Effector memory CD8-positive, alpha-beta T cell (primary cell): ENCODE measurements around the gene CELF4.

ENCODE experiments used
- ATAC-seq: fragments of 150-1000 bp; cut with Tn5 transposase; replicated peaks from 2 replicates; pipeline ENCODE4 v1.10.0; 2021; ENCODE audit warnings: mild to moderate bottlenecking, moderate library complexity
- DNase-seq, 3 experiments: peaks; one replicate each; pipeline ENCODE4 v3.0.0; 2021
- H3K27ac Mint-ChIP-seq, 2 donors: one replicate each; pipeline ENCODE4 v1.8.0; 2022; ENCODE audit warnings: mild to moderate bottlenecking in 2 of 2, mixed read lengths in 2 of 2, moderate library complexity in 2 of 2
- H3K27me3 Mint-ChIP-seq, 2 donors: one replicate each; pipeline ENCODE4 v1.8.0; 2022; ENCODE audit warnings: mixed read lengths in 2 of 2
- H3K36me3 Mint-ChIP-seq: one replicate; pipeline ENCODE4 v1.8.0; 2022; ENCODE audit warnings: mild to moderate bottlenecking, moderate library complexity, mixed read lengths; ENCODE audit not compliant: insufficient read depth
- H3K4me1 Mint-ChIP-seq, 2 donors: one replicate each; pipeline ENCODE4 v1.8.0; 2022; ENCODE audit warnings: low read depth in 2 of 2, mixed read lengths in 2 of 2
- H3K4me3 Mint-ChIP-seq, 2 donors: one replicate each; pipeline ENCODE4 v1.8.0; 2022; ENCODE audit warnings: mild to moderate bottlenecking in 2 of 2, mixed read lengths in 2 of 2, moderate library complexity in 2 of 2
- H3K9me3 Mint-ChIP-seq, 2 donors: one replicate each; pipeline ENCODE4 v1.8.0; 2022; ENCODE audit warnings: mixed read lengths in 2 of 2

CELF4 gene

GRCh38 chr18:37451239-37451825 is 114.3 kb downstream of the CELF4 start:
- no peak overlapping the region for H3K27ac Mint-ChIP-seq
- no peak overlapping the region for H3K4me3 Mint-ChIP-seq
- no peak for ATAC-seq
- peaks cover 0 to 23% of the 10 kb centered on the region in 2 donors for H3K27me3 Mint-ChIP-seq
- H3K9me3 Mint-ChIP-seq = no peaks in the 10 kb centered on the region
- H3K4me1 Mint-ChIP-seq = no peaks in the 10 kb centered on the region
- H3K36me3 Mint-ChIP-seq = no peaks in the 10 kb centered on the region
- no peak for DNase-seq

- ATAC-seq (no peak), DNase-seq (no peak)
- Mint-ChIP-seq H3K27ac (no peak overlapping the region), H3K36me3 (no peaks in the 10 kb centered on the region), H3K4me3 (no peak overlapping the region), H3K9me3 (no peaks in the 10 kb centered on the region), H3K27me3 (peaks cover 0 to 27% of the 10 kb centered on the region in 2 donors), H3K4me1 (no peaks in the 10 kb centered on the region)
Observed at GRCh38 chr18:37450434-37451132, 115.0 kb downstream of the CELF4 start.

- Mint-ChIP-seq H3K36me3 (no peaks in the 10 kb centered on the region), H3K9me3 (no peaks in the 10 kb centered on the region), H3K4me3 (no peak overlapping the region), H3K4me1 (peaks cover 0 to 2% of the 10 kb centered on the region in 2 donors), H3K27me3 (peaks cover 0 to 37% of the 10 kb centered on the region in 2 donors), H3K27ac (no peak overlapping the region)
- DNase-seq (no peak), ATAC-seq (no peak)
Observed at GRCh38 chr18:37449618-37450017, 116.0 kb downstream of the CELF4 start.

- H3K36me3 Mint-ChIP-seq = no peaks in the 10 kb centered on the region
- ATAC-seq = no peak
- peaks cover 0 to 44% of the 10 kb centered on the region in 2 donors for H3K27me3 Mint-ChIP-seq
- H3K4me3 Mint-ChIP-seq = no peak overlapping the region
- no peaks in the 10 kb centered on the region for H3K9me3 Mint-ChIP-seq
- H3K4me1 Mint-ChIP-seq = peaks cover 0 to 3% of the 10 kb centered on the region in 2 donors
- DNase-seq = no peak
- no peak overlapping the region for H3K27ac Mint-ChIP-seq
Observed at GRCh38 chr18:37448946-37449345, 116.7 kb downstream of the CELF4 start.

- DNase-seq = no peak
- H3K4me3 Mint-ChIP-seq = no peak overlapping the region
- H3K36me3 Mint-ChIP-seq = no peaks in the 10 kb centered on the region
- no peaks in the 10 kb centered on the region for H3K9me3 Mint-ChIP-seq
- H3K27me3 Mint-ChIP-seq = peaks cover 0 to 45% of the 10 kb centered on the region in 2 donors
- ATAC-seq = no peak
- H3K27ac Mint-ChIP-seq = no peak overlapping the region
- H3K4me1 Mint-ChIP-seq = peaks cover 0 to 3% of the 10 kb centered on the region in 2 donors
Observed at GRCh38 chr18:37447962-37448888, 117.4 kb downstream of the CELF4 start.

GRCh38 chr18:37445836-37446235 is 119.8 kb downstream of the CELF4 start:
- H3K4me1 Mint-ChIP-seq = peaks cover 0 to 3% of the 10 kb centered on the region in 2 donors
- no peak overlapping the region for H3K4me3 Mint-ChIP-seq
- H3K27ac Mint-ChIP-seq = no peak overlapping the region

GRCh38 chr18:37445368-37445767 is 120.2 kb downstream of the CELF4 start:
- H3K9me3 Mint-ChIP-seq = no peaks in the 10 kb centered on the region
- H3K4me3 Mint-ChIP-seq = no peak overlapping the region
- H3K36me3 Mint-ChIP-seq = no peaks in the 10 kb centered on the region
- H3K27me3 Mint-ChIP-seq = peaks cover 8 to 53% of the 10 kb centered on the region in 2 donors
- H3K4me1 Mint-ChIP-seq = peaks cover 0 to 3% of the 10 kb centered on the region in 2 donors
- DNase-seq (no peak), ATAC-seq (no peak)
- H3K27ac Mint-ChIP-seq = no peak overlapping the region

More at GRCh38 chr18:37445836-37446235, 119.8 kb downstream of the CELF4 start:
- peaks cover 8 to 48% of the 10 kb centered on the region in 2 donors for H3K27me3 Mint-ChIP-seq
- no peaks in the 10 kb centered on the region for H3K36me3 Mint-ChIP-seq
- no peaks in the 10 kb centered on the region for H3K9me3 Mint-ChIP-seq
- DNase-seq = no peak
- no peak for ATAC-seq

- Mint-ChIP-seq H3K27ac (no peak overlapping the region), H3K9me3 (no peaks in the 10 kb centered on the region), H3K4me1 (peaks cover 0 to 3% of the 10 kb centered on the region in 2 donors), H3K4me3 (no peak overlapping the region), H3K27me3 (peaks cover 8 to 54% of the 10 kb centered on the region in 2 donors), H3K36me3 (no peaks in the 10 kb centered on the region)
- ATAC-seq (no peak), DNase-seq (no peak)
Observed at GRCh38 chr18:37443325-37444055, 122.1 kb downstream of the CELF4 start.

- H3K4me1 Mint-ChIP-seq = peaks cover 0 to 3% of the 10 kb centered on the region in 2 donors
- H3K27ac Mint-ChIP-seq = no peak overlapping the region
- H3K36me3 Mint-ChIP-seq = no peaks in the 10 kb centered on the region
- no peaks in the 10 kb centered on the region for H3K9me3 Mint-ChIP-seq
- DNase-seq = no peak
- peaks cover 9 to 57% of the 10 kb centered on the region in 2 donors for H3K27me3 Mint-ChIP-seq
- no peak for ATAC-seq
- H3K4me3 Mint-ChIP-seq = no peak overlapping the region
Observed at GRCh38 chr18:37442477-37442876, 123.1 kb downstream of the CELF4 start.

- H3K27ac Mint-ChIP-seq = no peak overlapping the region
- H3K27me3 Mint-ChIP-seq = peaks cover 16 to 56% of the 10 kb centered on the region in 2 donors
- H3K9me3 Mint-ChIP-seq = no peaks in the 10 kb centered on the region
- H3K36me3 Mint-ChIP-seq = no peaks in the 10 kb centered on the region
- no peak overlapping the region for H3K4me3 Mint-ChIP-seq
- peaks cover 0 to 3% of the 10 kb centered on the region in 2 donors for H3K4me1 Mint-ChIP-seq
- DNase-seq = no peak
- no peak for ATAC-seq
Observed at GRCh38 chr18:37441821-37442220, 123.8 kb downstream of the CELF4 start.

- peaks cover 22 to 56% of the 10 kb centered on the region in 2 donors for H3K27me3 Mint-ChIP-seq
- H3K36me3 Mint-ChIP-seq = no peaks in the 10 kb centered on the region
- H3K27ac Mint-ChIP-seq = no peak overlapping the region
- no peak overlapping the region for H3K4me3 Mint-ChIP-seq
- H3K9me3 Mint-ChIP-seq = no peaks in the 10 kb centered on the region
- no peak for DNase-seq
- H3K4me1 Mint-ChIP-seq = peaks cover 0 to 3% of the 10 kb centered on the region in 2 donors
- no peak for ATAC-seq
Observed at GRCh38 chr18:37440206-37440605, 125.4 kb downstream of the CELF4 start.

- Mint-ChIP-seq H3K4me1 (no peaks in the 10 kb centered on the region), H3K27ac (no peak overlapping the region), H3K27me3 (peaks cover 22 to 42% of the 10 kb centered on the region in 2 donors), H3K4me3 (no peak overlapping the region), H3K9me3 (no peaks in the 10 kb centered on the region), H3K36me3 (no peaks in the 10 kb centered on the region)
- no peak for DNase-seq
- ATAC-seq = no peak
Observed at GRCh38 chr18:37438417-37439180, 127.0 kb downstream of the CELF4 start.
